ENCODE results near the gene RPTOR.
"Not testable (repeated sequence)": the region's sequence is repeated elsewhere in the genome, so short reads cannot be mapped to it uniquely, and the experiment has no call there.

Gene RPTOR

GRCh38 chr17:80762076-80762475 is 217.4 kb downstream of the RPTOR start:
- no peak for DNase-seq (ENCODE audit: low read depth in 2 of 2)

- DNase-seq (ENCODE audit: low read depth in 2 of 2) = no peak
These were observed 218.7 kb downstream of the RPTOR start for GRCh38 chr17:80763293-80763867.

- not testable (repeated sequence) for DNase-seq (ENCODE audit: low read depth in 2 of 2)
These were observed 220.0 kb downstream of the RPTOR start for GRCh38 chr17:80764627-80765145.

- no peak for DNase-seq (ENCODE audit: low read depth in 2 of 2)
These were observed 220.8 kb downstream of the RPTOR start for GRCh38 chr17:80765241-80765961.

GRCh38 chr17:80766290-80766855 is 221.7 kb downstream of the RPTOR start:
- DNase-seq (ENCODE audit: low read depth in 2 of 2) = no peak

- no peak for DNase-seq (ENCODE audit: low read depth in 2 of 2)
These were observed 223.8 kb downstream of the RPTOR start for GRCh38 chr17:80768389-80768788.

- no peak for DNase-seq (ENCODE audit: low read depth in 2 of 2)
These were observed 224.3 kb downstream of the RPTOR start for GRCh38 chr17:80768936-80769335.

- DNase-seq (ENCODE audit: low read depth in 2 of 2) = no peak
These were observed 224.9 kb downstream of the RPTOR start for GRCh38 chr17:80769516-80769915.

- no peak for DNase-seq (ENCODE audit: low read depth in 2 of 2)
These were observed 225.4 kb downstream of the RPTOR start for GRCh38 chr17:80769936-80770625.

GRCh38 chr17:80770881-80771611 is 226.4 kb downstream of the RPTOR start:
- no peak for DNase-seq (ENCODE audit: low read depth in 2 of 2)

- DNase-seq (ENCODE audit: low read depth in 2 of 2) = no peak
These were observed 227.0 kb downstream of the RPTOR start for GRCh38 chr17:80771612-80772005.

- DNase-seq (ENCODE audit: low read depth in 2 of 2) = no peak
These were observed 228.2 kb downstream of the RPTOR start for GRCh38 chr17:80772906-80773242.

GRCh38 chr17:80773243-80773991 is 228.8 kb downstream of the RPTOR start:
- DNase-seq (ENCODE audit: low read depth in 2 of 2) = no peak

GRCh38 chr17:80774146-80774545 is 229.5 kb downstream of the RPTOR start:
- DNase-seq (ENCODE audit: low read depth in 2 of 2) = no peak

GRCh38 chr17:80774643-80775281 is 230.1 kb downstream of the RPTOR start:
- DNase-seq (ENCODE audit: low read depth in 2 of 2) = no peak

- DNase-seq (ENCODE audit: low read depth in 2 of 2) = no peak
These were observed 231.2 kb downstream of the RPTOR start for GRCh38 chr17:80775863-80776262.

GRCh38 chr17:80777274-80777673 is 232.6 kb downstream of the RPTOR start:
- no peak for DNase-seq (ENCODE audit: low read depth in 2 of 2)

- DNase-seq (ENCODE audit: low read depth in 2 of 2) = no peak
These were observed 234.1 kb downstream of the RPTOR start for GRCh38 chr17:80778716-80779115.

GRCh38 chr17:80779336-80779735 is 234.7 kb downstream of the RPTOR start:
- DNase-seq (ENCODE audit: low read depth in 2 of 2) = no peak

GRCh38 chr17:80779961-80780380 is 235.3 kb downstream of the RPTOR start:
- peak; percentile 86 for DNase-seq (ENCODE audit: low read depth in 2 of 2)

Measured in fibroblast of skin of left quadriceps (primary cell).